ENCODE results near the gene CLEC4G. TPM values are rescaled to one million over a fixed set of nuclear protein-coding genes. Genes with fewer than 3 reads are reported as not detected.
A peak's percentile ranks its signal among the peaks of the same experiment; 100 is the strongest.

The CLEC4G gene
- total RNA-seq, 1 donor from 2014 or later, result 0.55 TPM

- Mint-ChIP-seq H3K9me3 (no peaks in the 10 kb centered on the region), H3K4me1 (peaks cover 96% of the 10 kb centered on the region), H3K27ac (peak overlapping the region; percentile 97), H3K27me3 (no peaks in the 10 kb centered on the region), H3K36me3 (ENCODE audit: low read depth) (no peaks in the 10 kb centered on the region), H3K4me3 (peak overlapping the region; percentile 78)
- CTCF ChIA-PET, result interaction anchor here (1.0 to 2.8 kb wide), 4 partner anchors 11 to 95 kb away, joined by 3 to 10 read pairs (median 6); partner anchors contain the start of gene TRAPPC5
- intact Hi-C loops (cut with micrococcal nuclease), result loop anchor here (1.0 to 2.0 kb wide), 3 partner anchors 9 to 38 kb away; no protein-coding TSS in a partner anchor
- ATAC-seq (ENCODE audit: low read depth), result peak; percentile 38
- TF ChIP-seq CTCF (IDR thresholded peaks at IDR 0.05), result no peak
- POLR2A ChIA-PET, result interaction anchor here (0.7 to 2.7 kb wide), 18 partner anchors 9 to 490 kb away, joined by 3 to 40 read pairs (median 4); partner anchors contain the start of genes CD209 and TRAPPC5
- DNase-seq, result peak; percentile 78
These were observed 26.3 kb downstream of the CLEC4G start for GRCh38 chr19:7705387-7706187.

DNA sequence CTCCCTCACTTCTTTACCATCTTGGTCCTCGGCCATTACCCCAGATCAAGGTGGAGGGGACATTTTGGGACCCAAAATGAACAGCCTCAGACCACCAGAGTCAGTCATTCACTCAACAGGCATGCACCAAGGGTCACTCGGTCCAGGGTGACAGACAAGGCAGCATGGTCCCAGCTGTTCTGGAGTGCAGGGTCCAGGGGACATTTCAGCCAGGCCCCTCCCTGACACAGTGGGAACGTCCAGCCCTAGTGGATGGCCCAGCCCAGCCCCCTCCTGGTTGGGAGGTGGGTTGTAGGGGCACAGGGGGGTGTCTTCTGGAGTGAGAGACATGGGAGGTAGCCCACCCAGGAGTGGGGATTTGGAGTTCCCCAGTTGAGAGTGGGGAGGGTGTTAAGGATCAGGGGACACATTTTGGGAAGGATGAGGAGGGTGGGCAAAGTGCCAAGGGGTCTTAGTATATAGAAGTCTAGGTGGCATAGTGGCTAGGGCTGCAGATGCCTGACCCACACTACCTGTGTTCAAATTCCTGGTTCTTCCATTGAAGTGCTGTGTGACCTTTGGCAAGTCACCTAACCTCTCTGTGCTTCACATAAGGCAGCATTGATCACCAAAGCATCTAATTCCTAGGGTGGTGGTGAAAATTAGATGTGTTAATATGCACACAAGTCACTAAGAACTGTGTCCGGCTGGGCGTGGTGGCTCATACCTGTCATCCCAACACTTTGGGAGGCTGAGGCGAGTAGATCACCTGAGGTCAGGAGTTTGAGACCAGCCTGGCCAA is 27.4 kb downstream of the CLEC4G start:
- Mint-ChIP-seq H3K27ac (peak overlapping the region; percentile 97), H3K4me3 (no peak overlapping the region), H3K9me3 (no peaks in the 10 kb centered on the region), H3K36me3 (ENCODE audit: low read depth) (peaks cover 5% of the 10 kb centered on the region), H3K4me1 (peaks cover 97% of the 10 kb centered on the region), H3K27me3 (no peaks in the 10 kb centered on the region)
- DNase-seq (peak; percentile 17), ATAC-seq (ENCODE audit: low read depth) (no peak)
- TF ChIP-seq CTCF (IDR thresholded peaks at IDR 0.05), result no peak
- POLR2A ChIA-PET, result interaction anchor here (1.1 to 2.7 kb wide), 10 partner anchors 10 to 47 kb away, joined by 3 to 40 read pairs (median 6); partner anchors contain the start of genes CD209 and TRAPPC5
- CTCF ChIA-PET, result interaction anchor here (1.3 to 2.8 kb wide), 2 partner anchors 10 to 24 kb away, joined by 3 to 8 read pairs; partner anchors contain the start of gene TRAPPC5
- intact Hi-C loops (cut with micrococcal nuclease), result loop anchor here (1.0 to 2.0 kb wide), 3 partner anchors 10 to 39 kb away; no protein-coding TSS in a partner anchor

DNA sequence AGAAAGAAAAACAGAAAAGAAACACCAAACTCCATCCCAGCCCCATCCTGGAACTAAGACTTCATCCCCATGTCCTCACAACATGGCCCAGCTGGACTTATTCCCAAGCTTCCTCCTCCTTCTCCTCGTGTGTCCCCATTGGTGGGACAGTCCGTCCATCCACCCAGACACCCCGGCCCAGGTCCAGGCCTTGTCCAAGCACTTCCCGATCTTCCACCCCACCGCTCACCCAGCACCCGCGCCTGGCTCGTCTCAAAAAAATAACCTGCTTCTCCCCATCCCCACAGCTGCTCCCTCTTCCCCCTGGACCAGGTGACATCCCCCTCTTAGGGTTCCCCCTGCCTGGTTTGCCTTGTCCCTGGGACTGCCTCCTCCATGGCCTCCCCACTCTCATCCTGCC is 28.6 kb downstream of the CLEC4G start:
- Mint-ChIP-seq H3K4me3 (no peak overlapping the region), H3K36me3 (ENCODE audit: low read depth) (peaks cover 14% of the 10 kb centered on the region), H3K4me1 (peaks cover 97% of the 10 kb centered on the region), H3K27me3 (no peaks in the 10 kb centered on the region), H3K27ac (peak overlapping the region; percentile 97), H3K9me3 (no peaks in the 10 kb centered on the region)
- ATAC-seq (ENCODE audit: low read depth), result no peak
- POLR2A ChIA-PET, result interaction anchor here (0.5 to 2.8 kb wide), 8 partner anchors 8 to 75 kb away, joined by 3 to 41 read pairs (median 4); partner anchors contain the start of genes PET100, TRAPPC5 and XAB2
- CTCF ChIA-PET, result interaction anchor here (2.8 kb wide), 1 partner anchor 23 kb away, joined by 8 read pairs; the partner anchor contains the start of gene TRAPPC5
- no peak for TF ChIP-seq CTCF (IDR thresholded peaks at IDR 0.05)
- no peak for DNase-seq
- intact Hi-C loops (cut with micrococcal nuclease), result no loop called here

- peaks cover 99% of the 10 kb centered on the region for H3K4me1 Mint-ChIP-seq
- peak; percentile 69 for ATAC-seq (ENCODE audit: low read depth)
- no peak for TF ChIP-seq CTCF (IDR thresholded peaks at IDR 0.05)
- peak; percentile 62 for DNase-seq
- peak within 1 kb of the TSS; percentile 86 for H3K4me3 Mint-ChIP-seq
- intact Hi-C loops (cut with micrococcal nuclease), result loop anchor here (1.0 kb wide), 4 partner anchors 8 to 201 kb away; partner anchors contain the start of gene MAP2K7
- ChIA-PET POLR2A (interaction anchor here (0.6 to 2.8 kb wide), 29 partner anchors 8 to 688 kb away, joined by 3 to 42 read pairs (median 4); partner anchors contain the start of genes CD209, PET100, RAB11B and STXBP2), CTCF (interaction anchor here (0.8 to 5.9 kb wide), 6 partner anchors 12 to 98 kb away, joined by 3 to 48 read pairs (median 5); partner anchors contain the start of gene TRAPPC5)
- H3K9me3 Mint-ChIP-seq, result no peaks in the 10 kb centered on the region
- peaks cover 26% of the 10 kb centered on the region for H3K36me3 Mint-ChIP-seq (ENCODE audit: low read depth)
- H3K27ac Mint-ChIP-seq, result peak within 1 kb of the TSS; percentile 97
- no peaks in the 10 kb centered on the region for H3K27me3 Mint-ChIP-seq
These were observed 30.1 kb downstream of the CLEC4G start, which contains the start of gene FCER2 for GRCh38 chr19:7701654-7702457. Gene FCER2, minus strand, starts transcription at chr19:7702131. Its CDS starts 2,371 bp downstream, at chr19:7699760.

All from activated B cell treated with CpG ODN at 0.5 μM for 24 hours (primary cell).